Stimulated activated CD4-positive, alpha-beta T cell treated with anti-CD3 and anti-CD28 coated beads, Interleukin-4, amount 100 ng/mL, for 48 hours (primary cell): ENCODE measurements around the gene ERCC3.
"Not testable (repeated sequence)": the region's sequence is repeated elsewhere in the genome, so short reads cannot be mapped to it uniquely, and the experiment has no call there.

Source experiments
- DNase-seq, 2 donors: peaks; one replicate each; pipeline ENCODE4 v3.0.0-alpha.2; 2020; ENCODE audit warnings: low read depth in 2 of 2

The ERCC3 gene

GRCh38 chr2:127279781-127280180 is 14.2 kb downstream of the ERCC3 start:
- DNase-seq = no peak

- no peak for DNase-seq
These were observed 15.0 kb downstream of the ERCC3 start for GRCh38 chr2:127278959-127279358.

- no peak for DNase-seq
These were observed 16.9 kb downstream of the ERCC3 start for GRCh38 chr2:127277028-127277427.

GRCh38 chr2:127275789-127276188 is 18.2 kb downstream of the ERCC3 start:
- no peak for DNase-seq

GRCh38 chr2:127275356-127275755 is 18.6 kb downstream of the ERCC3 start:
- no peak for DNase-seq

GRCh38 chr2:127270663-127271062 is 23.3 kb downstream of the ERCC3 start:
- DNase-seq = no peak

GRCh38 chr2:127261804-127262406 is 32.0 kb downstream of the ERCC3 start:
- no peak for DNase-seq

- DNase-seq = no peak
These were observed 34.6 kb downstream of the ERCC3 start for GRCh38 chr2:127259355-127259754.

GRCh38 chr2:127256866-127257265 is 37.1 kb downstream of the ERCC3 start:
- DNase-seq = no peak

- no peak for DNase-seq
These were observed 37.6 kb downstream of the ERCC3 start for GRCh38 chr2:127256381-127256780.

GRCh38 chr2:127255721-127256120 is 38.2 kb downstream of the ERCC3 start:
- no peak for DNase-seq

- no peak for DNase-seq
These were observed 38.8 kb downstream of the ERCC3 start for GRCh38 chr2:127255146-127255545.

- no peak for DNase-seq
These were observed 39.5 kb downstream of the ERCC3 start for GRCh38 chr2:127254386-127254981.

GRCh38 chr2:127241184-127241583 is 52.8 kb downstream of the ERCC3 start:
- not testable (repeated sequence) for DNase-seq

- no peak for DNase-seq
These were observed 54.5 kb downstream of the ERCC3 start for GRCh38 chr2:127239395-127239794.

- not testable (repeated sequence) for DNase-seq
These were observed 56.2 kb downstream of the ERCC3 start for GRCh38 chr2:127237768-127238167.

- DNase-seq = no peak
These were observed 58.8 kb downstream of the ERCC3 start for GRCh38 chr2:127235082-127235702.

- DNase-seq = no peak
These were observed 60.2 kb downstream of the ERCC3 start for GRCh38 chr2:127233710-127234109.

- no peak for DNase-seq
These were observed 62.6 kb downstream of the ERCC3 start for GRCh38 chr2:127231130-127231865.

GRCh38 chr2:127229555-127229954 is 64.4 kb downstream of the ERCC3 start:
- DNase-seq = no peak

- no peak for DNase-seq
These were observed 65.8 kb downstream of the ERCC3 start for GRCh38 chr2:127228102-127228501.

- not testable (repeated sequence) for DNase-seq
These were observed 66.7 kb downstream of the ERCC3 start for GRCh38 chr2:127227264-127227660.
